HG03159 (cell line): ENCODE data around the gene DTL.

Experiments
- ATAC-seq: cut with Tn5 transposase; IDR thresholded peaks from one replicate; pipeline ENCODE4 v1.9.1; 2021; ENCODE audit warnings: mild to moderate bottlenecking, moderate library complexity; ENCODE audit not compliant: unreplicated experiment

DTL gene

DNA sequence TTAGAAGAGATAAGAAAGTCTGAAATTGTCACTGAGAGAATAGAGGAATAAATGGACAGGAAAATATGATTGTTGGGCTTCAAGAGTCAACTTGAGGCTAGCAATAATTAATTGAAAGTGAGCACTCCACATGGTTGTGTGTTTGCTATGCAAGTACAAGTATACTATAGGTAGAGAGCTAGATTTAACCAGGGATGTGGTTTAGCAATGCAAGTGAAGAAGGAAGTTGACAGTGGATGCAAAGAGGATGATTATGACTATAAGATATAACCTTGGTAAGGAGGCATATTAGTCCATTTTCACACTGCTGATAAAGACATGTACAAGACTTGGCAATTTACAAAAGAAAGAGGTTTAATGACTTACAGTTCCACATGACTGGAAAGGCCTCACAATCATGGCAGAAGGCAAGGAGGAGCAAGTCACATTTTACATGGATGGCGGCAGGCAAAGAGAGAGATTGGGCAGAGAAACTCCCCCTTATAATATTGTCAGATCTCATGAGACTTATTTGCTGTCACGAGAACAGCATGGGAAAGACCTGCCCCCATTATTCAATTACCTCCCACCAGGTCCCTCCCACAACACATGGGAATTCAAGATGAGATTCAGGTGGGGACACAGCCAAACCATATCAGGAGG lies 47.3 kb downstream of the DTL start:
- ATAC-seq, result no peak

DNA sequence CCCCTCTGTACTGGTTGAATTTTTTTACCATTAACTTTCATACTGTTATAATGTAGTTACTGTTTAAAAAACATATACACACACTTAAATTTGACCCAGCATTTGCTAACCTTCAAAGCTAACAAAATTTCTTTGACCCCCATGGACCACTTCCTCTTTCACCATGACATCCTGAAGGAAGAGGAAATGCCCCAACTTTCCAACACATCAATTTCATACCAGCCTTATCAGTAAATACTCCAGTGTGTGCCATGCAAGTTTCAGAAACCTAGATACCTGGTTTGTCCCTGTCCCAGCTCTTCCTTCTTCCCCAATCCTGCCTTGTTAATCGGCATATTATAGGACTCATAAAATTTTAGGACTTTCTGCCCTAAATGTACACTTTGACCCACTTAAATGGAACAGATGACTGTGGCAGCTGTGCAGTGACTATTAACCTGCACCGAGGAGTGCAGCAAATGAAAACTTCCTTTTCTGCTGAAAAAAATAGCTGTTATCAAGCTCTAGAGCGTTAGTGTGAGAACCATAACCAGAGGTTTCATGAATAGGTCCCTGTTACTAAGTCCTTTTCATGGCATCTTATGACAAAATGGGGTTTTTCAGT lies 54.1 kb downstream of the DTL start:
- ATAC-seq, result no peak

DNA sequence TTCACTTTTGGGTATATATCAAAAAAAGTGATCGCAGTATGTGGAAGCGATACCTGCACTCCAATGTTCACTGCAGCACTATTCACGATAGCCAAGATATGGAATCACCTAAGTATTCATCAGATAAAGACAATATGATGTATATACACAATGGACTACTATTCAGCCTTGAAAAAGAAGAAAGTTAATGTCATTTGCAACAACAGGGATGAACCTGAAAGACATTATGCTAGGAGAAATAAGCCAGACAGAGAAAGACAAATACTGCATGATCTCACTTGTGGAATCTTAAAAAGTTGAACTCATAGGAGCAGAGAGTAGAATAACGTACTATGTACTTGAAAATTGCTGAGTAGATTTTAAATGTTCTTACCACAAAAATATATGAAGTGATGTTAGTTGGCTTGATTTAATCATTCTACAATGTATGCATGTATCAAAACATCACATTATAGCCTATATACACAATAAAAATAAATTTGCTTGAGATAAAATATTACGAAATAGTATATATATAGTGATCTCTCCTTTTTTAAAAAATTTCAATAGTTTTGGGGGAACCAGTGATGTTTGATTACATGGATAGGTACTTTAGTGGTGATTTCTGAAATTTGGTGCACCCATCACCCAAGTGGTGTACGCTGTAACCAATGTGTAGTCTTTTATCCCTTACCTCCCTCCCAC lies 56.0 kb downstream of the DTL start:
- ATAC-seq, result no peak

DNA sequence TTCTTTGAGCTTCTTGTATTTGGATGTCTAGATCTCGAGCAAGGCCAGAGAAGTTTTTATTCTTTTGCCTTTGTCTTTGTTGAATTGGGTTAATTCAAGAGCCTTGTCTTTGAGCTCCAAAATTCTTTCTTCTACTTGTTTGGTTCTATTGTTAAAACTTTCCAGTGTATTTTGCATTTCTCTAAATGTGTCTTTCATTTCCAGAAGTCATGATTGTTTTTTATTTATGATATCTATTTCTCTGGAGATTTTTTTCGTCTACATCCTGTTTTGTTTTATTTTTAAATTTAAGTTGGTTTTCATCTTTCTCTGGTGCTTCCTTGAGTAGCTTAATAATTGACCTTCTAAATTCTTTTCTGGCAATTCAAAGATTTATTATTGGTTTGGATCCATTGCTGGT lies 61.8 kb downstream of the DTL start:
- no peak for ATAC-seq

DNA sequence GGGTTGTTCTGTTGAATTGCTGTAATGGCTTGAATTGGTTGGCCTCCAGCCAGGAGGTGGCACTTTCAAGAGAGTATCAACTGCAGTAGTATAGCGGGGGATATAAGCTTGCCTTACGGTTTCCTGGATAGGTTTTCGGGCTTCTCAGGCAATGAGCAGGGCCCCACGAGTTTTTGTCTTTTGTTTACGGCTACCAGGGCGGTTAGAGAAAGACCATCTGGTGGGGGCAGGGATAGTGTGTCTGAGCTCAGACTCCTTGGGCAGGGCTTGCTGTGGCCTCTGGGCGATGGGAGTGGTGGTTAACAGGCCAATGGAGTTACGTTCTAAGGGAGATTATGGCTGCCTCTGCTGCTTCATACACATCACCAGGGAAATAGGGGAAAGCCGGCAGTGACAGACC lies 62.8 kb downstream of the DTL start:
- ATAC-seq, result no peak

DNA sequence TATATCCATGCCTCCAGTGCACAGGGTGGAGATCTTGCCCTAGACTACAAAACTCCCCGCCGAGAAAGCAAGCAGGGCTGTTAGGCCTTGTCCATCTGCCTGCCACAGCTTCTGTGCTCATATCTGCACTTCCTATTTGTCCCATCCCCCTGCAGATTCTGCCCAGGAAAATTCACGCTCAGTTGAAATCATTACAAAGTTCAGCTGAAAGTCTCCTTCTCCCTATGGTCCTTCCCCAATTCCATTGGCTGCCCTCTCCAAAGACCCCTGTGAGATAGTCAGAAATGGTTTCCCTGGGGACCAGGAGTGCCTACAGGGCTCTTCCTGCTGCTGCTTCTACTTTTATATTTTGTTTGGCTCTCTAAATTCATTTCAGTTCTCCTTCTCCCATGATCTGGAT lies 63.2 kb downstream of the DTL start:
- no peak for ATAC-seq

DNA sequence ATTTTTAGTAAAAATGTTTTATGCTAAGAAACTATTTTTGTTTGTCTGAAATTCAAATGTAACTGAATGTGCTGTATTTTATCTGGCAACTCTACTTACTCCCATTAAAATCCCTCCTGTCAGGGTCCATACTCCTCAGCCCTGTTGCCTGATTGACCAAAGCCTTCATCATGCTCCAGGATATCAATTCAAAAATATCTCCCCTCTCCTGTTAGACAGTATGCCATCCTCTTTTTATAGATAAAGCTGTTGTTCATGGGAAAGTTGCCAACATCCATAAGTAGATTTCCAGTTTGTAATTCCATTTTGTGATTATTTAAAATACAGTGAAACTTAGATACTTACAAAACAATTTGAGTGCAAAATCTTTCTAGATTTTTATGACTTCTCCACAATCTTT lies 65.7 kb downstream of the DTL start:
- no peak for ATAC-seq

DNA sequence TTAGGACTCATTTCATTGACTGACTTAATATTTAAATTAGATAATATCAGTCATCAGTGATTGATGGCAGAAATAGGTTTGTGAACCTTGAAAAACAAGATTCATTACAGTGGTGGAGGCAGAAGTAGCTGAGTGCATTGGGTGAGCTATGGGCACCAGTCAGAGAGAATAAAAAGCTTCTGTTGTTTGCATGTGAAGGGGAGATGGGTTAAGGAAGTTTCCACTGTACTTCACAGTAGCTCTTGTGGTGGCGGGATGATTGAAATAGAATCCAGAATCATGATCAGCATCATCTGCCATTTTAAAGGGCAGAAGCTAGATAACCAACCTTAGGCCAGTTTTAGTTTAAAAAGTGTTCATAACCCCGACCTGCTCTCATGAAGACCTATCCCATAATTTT lies 66.2 kb downstream of the DTL start:
- ATAC-seq, result no peak

DNA sequence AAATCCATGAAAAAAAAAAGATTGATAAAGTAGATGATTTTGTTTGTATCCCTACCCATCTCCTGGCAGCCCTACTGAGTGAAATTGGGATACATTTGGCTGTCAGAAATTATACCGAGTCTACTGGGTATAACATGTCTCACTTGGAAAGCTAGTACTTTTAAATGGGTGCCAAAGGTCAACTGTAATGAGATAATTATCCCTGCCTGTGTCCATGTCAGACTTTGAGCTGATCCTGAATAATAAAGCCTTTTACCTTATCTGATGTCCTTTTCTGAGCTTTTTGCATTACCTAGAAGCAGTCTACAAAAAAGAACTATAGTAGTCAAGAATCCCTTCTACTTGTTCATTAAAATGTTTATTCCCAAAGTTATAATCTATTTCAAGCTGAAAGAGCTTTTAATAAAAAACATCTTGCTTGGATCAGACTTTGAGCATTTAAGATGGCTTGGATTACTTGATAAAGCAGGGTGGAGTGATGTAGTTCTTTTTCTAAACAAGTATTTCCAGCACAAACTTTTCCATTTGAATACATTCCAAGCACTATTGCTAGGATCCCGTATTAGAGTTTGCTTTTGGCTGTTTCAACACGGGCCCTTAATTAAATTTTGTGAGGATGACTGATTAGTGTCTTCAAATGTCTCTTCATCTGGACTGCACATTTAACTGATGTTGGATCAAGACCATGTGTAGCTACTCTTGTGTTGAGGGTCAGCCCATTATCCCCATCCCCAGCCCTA lies 69.2 kb downstream of the DTL start:
- no peak for ATAC-seq

DNA sequence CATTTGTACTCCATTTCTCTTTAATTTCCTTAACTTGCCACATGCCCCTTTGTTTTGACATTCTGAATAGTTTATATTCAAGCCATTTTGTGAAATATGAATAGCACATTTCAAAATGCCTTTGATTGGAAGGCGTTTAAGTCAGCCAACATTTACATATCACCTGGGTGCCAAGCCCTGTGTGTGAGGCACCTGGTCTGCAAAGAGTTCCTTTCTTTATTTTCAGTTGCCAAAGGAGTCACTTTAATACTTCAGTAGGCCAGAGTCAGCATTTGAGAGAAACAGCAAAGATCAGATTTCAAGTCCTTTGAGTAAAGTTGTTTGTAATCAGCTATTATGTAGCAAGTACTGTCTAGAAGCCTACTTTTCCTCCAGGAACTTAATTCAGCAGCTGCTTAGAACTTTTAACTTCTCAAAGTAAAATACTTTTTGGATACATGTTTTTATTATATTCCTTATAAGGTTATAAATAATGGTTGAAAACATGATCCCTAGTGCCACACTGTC lies 70.8 kb downstream of the DTL start:
- ATAC-seq, result no peak

DNA sequence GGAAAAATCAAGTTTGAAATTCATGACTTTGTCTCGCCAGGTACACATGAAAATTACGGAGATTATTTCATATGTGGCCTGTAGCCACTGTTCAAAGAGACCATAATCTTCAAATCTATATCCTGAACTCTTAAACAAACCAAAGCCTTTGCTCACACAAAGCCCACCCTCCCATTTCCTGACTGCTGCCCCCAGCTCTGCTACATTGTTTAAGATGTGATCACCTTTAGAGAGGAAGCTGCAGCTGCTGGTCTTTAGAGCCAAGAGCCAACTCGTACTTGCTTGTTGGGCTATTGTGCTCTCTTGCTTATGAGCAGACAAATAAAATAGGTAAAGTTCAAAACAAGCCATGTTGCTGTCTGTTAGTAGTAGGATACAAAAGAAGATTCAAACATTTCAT lies 71.9 kb downstream of the DTL start:
- ATAC-seq, result no peak

DNA sequence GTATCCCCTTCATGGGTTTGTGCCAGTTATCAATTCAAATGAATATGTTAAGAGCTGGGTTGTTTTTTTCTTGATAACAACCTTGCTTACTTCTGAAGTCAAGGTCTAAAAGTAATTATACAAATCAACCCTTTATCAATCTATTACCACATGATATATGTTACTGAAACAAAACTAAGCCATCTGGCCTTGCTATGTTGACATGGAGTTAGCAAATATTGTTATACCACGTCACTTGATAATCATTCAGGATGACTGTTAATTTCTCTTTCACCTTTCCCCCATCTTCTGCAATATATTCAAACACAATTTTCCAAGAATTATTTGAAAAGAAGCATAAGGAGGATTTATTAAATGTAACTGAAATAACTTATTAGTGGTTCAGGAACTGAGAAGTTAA lies 72.6 kb downstream of the DTL start:
- no peak for ATAC-seq

DNA sequence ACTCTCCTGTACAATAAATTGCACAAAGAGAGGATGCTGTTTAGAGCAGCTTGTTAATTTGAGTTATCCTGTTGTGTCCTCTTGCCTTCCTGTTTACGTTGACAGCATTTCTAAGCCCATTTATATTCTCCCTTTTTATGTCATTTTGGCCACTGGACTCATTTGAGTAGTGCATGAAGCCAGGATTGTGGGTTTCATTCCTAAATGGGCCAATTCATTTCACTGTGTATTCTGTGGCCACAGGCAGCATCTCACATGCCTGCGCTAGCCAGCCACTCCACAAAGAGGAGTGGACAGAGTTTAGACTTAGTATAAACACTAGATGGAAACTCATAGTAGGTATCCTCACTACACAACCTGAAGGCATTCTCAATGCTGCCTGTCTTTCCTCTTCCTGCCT lies 73.4 kb downstream of the DTL start:
- no peak for ATAC-seq

DNA sequence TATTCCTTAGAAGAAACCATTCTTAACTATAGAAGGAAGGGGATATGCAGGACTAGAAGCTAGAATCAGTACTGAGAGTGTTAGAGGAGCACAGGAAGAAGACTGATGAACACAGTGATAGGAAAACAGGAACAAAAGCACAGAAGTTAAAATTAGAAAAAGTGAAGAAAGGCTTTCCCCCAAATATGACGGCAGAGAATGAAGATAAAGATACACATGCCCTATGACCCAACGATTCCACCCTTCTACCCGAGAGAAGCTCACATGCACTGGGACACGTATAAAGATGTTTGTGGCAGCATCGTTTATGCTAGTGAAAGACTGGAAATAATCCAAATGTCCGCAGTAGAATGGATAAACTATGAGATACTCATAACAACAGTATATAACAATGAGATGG lies 74.2 kb downstream of the DTL start:
- no peak for ATAC-seq

DNA sequence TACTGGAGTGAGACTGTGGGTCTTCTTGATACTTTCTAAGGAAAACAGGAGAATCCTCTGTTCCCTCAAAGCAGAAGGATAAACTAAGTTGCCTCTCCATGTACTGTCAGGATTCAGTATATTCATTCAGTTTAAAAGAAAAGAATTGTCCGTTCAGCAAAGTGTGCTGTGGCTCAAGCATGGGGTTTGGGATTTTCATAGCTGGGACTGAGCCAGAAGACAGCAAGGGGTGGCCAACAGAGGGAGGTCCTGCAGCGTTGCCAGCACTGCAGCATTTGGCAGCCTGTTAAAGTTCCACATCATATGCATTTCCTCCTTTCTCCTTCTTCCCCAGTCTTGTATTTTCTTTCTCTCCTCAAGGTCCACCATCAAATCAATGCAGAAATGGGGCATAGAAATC lies 75.1 kb downstream of the DTL start:
- ATAC-seq, result no peak

DNA sequence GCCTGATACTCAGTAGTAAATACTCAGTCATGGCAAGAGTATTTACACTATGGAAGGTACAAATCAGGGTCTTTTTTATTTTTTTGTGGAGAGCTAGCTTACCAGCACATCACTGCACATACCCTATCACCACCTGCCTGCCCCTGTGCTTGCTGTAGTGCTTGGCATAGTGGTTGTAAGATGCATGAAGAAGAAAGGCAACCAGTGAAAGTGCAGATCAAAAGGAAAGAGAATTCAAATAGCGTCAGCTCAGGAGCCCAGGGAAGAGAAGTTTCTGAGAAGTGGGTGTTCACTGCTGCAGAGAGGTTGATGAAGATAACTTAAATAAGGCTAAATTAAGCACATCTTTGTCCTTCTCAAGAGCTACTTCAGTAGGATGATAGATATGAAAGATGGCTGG lies 76.0 kb downstream of the DTL start:
- no peak for ATAC-seq

DNA sequence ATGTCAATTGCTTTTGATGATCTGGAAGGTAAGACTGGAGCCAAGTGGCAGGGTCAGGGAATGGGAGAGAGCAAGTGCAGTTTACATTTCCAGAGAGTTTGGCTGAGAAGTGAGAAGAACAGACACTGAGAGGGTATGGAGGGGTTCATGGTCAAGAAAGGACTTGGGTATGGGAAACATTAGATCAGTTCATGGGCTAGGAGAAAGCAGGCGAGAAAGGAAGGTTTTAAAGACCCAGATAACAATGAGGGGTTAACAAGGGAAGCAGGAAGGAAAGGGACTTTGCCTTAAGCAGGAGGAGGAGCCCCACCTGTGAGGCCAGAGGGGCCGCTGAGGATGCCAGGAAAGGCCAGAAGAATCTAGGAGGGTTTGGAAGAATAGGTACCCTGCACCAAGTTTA lies 78.2 kb downstream of the DTL start:
- ATAC-seq, result no peak

DNA sequence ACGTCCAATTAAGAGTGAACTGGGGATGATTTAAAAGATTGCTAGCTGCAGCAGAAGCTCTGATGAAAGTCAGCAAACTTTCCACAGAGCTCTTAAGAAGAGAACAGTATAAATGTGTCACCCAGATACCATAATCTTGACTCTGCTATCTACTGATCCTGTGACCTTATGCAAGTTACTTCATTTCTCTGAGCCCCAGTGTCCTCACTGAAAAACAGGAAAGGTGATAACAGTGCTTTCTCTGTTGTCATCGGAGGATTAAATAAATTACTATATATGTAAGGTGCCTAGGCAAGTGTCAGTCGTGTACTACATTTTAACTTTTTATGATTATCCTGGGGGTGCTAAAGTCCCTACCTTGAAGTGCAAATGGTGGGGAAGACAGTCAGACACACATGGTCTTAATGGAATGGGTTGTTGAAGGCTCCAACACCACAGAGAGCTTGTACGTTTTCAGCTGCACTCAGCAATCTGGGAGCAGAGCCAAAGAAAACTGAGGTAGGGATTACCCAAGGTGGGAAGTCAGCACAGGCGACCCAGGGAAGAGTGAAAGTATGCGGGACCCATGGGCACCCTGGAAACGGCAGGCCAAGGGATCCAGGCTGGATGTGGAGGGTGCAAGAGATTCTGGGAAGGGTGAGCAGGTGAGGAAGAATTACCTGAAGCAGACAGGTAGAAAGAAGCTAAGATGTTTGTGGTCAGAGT lies 82.8 kb downstream of the DTL start:
- ATAC-seq, result no peak

DNA sequence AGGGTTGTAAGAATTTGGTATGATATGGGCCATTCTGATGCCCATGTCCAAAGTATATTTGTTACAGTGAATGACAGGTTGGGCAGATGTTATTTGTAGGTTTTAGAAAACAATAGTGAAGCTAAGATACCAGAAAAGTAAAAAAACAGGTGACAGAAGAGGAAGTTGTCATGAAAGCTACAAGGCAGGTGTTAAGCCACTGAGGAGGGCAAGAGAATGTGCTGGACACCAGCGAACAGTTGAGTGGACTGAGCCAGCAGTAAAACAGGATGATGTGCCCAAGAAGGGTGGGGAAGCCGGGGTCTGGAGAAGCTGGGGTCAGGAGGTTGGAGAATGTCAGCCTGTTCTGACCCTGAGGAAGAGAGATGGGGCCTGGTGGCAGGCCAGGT lies 83.3 kb downstream of the DTL start:
- ATAC-seq, result no peak

DNA sequence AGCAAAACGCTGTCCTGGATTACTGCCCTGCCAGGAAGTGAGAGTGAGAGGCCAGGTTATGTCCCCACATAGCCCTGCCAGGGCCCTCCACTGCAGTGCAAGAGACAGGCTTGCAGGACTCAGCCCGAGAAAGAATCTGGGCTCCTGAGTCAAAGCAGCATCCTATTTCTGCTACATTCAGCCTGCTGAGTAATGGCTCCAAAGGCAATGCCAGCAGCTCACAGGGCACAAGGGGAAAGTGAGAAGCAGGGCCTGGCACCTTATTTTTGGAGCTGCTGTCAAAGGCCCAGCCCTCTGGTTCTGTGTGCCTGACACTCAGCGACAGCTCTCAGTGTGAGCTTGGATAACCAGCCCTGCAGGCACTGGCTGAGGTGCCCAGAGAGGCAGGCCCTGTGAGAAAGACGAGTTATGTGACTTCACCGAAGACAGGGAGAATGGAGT lies 83.9 kb downstream of the DTL start:
- ATAC-seq, result no peak

DNA sequence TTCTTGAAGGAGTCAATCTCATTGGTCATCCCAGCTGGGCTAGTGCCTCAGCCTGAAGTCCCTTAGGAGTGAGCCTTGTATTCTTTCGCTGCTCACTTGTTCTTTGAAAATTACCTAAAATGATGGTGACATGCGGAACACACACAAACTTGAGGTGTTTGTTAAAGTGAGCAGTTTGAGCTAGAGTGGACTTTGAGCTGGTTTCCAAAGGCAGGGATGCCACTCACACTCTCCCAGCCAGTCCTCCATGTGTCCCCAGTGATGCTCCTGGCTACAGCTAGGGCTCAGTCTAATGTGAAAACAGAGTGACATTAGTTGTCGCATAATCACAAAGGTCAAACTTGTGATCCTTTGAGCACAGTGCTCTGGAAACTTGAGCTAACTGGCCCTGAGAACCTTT lies 84.3 kb downstream of the DTL start:
- no peak for ATAC-seq
